HG03565 (cell line): ENCODE results near the gene RRP15.
A peak's percentile ranks its signal among the peaks of the same experiment; 100 is the strongest.
"Not testable (repeated sequence)": the region's sequence is repeated elsewhere in the genome, so short reads cannot be mapped to it uniquely, and the experiment has no call there.

Source experiments
- ATAC-seq: cut with Tn5 transposase; IDR thresholded peaks from one replicate; pipeline ENCODE4 v1.9.1; 2021; ENCODE audit warnings: mild to moderate bottlenecking, moderate library complexity; ENCODE audit not compliant: unreplicated experiment

Gene RRP15

GRCh38 chr1:218296162-218296561, 11.1 kb downstream of the RRP15 start:
- no peak for ATAC-seq

GRCh38 chr1:218297461-218297860, 12.4 kb downstream of the RRP15 start:
- no peak for ATAC-seq

GRCh38 chr1:218297867-218298266, 12.8 kb downstream of the RRP15 start:
- ATAC-seq = no peak

GRCh38 chr1:218298398-218298797, 13.3 kb downstream of the RRP15 start:
- ATAC-seq = no peak

DNA sequence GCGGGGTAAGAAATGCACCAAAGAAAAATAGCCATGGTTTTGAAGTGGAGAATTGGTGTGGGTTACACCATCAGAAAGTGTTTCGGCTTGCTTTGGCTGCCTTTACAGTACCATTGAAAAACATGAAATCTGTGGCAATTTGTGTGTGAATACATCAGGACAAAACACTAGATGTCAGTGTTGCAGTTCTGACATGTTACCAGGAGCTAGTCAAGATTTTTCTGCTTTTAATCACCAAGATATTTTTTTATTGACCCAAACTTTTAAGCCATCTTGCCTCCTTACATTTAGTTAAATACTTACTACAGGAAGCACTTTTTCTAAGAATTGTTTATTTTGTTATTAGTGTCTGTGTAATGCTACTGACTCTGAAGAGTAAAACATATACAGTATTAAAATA, 14.3 kb downstream of the RRP15 start:
- peak; percentile 52 for ATAC-seq

DNA sequence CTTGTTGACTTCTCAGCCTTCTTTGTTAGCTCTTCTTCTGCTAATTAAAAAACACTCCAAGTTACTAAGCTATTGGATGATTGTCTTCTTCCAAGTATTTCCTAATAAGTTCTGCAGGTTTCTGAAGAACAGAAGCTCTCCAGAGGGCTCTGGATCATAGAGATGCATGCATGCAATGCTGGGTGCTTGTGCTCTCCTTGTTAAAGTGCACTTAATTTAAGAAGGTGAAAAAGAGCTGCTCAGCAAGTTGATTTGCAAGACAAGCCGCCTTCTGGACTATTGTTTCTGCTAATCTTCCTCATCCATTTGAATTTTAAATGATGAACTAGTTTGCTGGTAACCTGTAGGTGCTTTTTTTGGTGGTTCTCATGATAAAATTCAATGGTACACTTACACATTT, 16.1 kb downstream of the RRP15 start:
- no peak for ATAC-seq

GRCh38 chr1:218302155-218302554, 17.1 kb downstream of the RRP15 start:
- no peak for ATAC-seq

DNA sequence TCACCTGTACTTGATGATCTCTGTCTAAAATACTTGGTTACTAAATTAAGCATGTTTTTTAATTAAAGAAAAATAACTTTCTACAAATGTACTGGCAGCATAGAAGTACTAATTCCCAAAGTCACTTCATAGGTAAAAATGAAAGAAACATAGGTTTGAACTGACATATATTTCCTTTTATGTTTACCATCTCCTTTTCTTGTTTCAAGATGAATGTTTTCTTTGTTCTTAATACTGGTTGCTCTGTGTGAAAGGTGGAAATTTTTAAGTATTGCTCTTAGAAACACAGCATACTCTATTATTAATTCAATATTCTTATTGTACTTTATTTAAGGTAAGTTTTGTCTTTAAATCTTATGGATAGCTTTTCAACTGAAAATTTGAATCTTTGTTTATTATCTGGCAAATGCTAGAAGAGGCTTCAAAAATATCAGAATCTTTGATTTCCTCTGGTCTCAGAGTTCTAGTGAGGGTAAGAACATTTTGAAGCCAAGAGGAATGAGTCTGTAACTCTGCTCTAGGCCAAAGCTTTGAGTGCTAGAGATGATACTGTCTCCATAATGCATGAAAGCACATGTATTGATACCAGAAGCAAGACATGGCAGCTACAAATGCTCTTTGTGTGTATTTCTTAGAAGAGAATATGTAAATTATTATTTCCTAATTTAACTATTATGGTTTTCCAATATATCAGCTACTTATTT, 18.2 kb downstream of the RRP15 start:
- no peak for ATAC-seq

GRCh38 chr1:218304281-218305039, 19.4 kb downstream of the RRP15 start:
- peak; percentile 85 for ATAC-seq

GRCh38 chr1:218305472-218306064, 20.5 kb downstream of the RRP15 start:
- no peak for ATAC-seq

- ATAC-seq = no peak
These were observed 27.4 kb downstream of the RRP15 start for GRCh38 chr1:218312509-218312908.

- no peak for ATAC-seq
These were observed 29.2 kb downstream of the RRP15 start for GRCh38 chr1:218314316-218314715.

GRCh38 chr1:218315638-218316037, 30.5 kb downstream of the RRP15 start:
- no peak for ATAC-seq

DNA sequence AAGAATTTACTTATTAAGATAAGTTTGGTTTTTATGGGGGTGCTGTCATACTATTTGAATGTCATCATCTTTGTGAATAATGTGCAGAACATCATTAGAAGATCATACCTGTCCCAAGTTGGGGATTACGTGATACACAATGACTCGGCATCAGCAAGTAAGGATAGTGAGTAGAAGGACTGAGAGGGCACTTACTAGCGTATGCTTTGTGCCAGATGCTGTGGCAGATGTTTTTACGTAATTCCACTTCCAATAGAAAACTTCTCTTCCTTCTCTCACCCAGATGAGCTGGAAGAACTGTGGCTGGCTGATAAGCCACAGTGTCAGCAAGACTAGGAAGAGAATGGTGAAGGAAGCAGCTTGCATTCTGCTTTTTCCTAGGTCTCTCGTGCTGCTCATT, 32.0 kb downstream of the RRP15 start:
- no peak for ATAC-seq

DNA sequence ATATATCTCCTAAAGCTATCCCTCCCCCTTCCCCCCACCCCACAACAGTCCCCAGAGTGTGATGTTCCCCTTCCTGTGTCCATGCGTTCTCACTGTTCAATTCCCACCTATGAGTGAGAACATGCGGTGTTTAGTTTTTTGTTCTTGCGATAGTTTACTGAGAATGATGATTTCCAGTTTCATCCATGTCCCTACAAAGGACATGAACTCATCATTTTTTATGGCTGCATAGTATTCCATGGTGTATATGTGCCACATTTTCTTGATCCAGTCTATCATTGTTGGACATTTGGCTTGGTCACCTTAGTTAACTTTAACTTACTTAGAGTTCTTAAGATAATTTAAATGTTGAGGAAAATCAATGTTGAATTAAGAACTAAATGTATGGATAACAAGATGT, 35.1 kb downstream of the RRP15 start:
- not testable (repeated sequence) for ATAC-seq

- no peak for ATAC-seq
These were observed 37.7 kb downstream of the RRP15 start for GRCh38 chr1:218322762-218323161.

DNA sequence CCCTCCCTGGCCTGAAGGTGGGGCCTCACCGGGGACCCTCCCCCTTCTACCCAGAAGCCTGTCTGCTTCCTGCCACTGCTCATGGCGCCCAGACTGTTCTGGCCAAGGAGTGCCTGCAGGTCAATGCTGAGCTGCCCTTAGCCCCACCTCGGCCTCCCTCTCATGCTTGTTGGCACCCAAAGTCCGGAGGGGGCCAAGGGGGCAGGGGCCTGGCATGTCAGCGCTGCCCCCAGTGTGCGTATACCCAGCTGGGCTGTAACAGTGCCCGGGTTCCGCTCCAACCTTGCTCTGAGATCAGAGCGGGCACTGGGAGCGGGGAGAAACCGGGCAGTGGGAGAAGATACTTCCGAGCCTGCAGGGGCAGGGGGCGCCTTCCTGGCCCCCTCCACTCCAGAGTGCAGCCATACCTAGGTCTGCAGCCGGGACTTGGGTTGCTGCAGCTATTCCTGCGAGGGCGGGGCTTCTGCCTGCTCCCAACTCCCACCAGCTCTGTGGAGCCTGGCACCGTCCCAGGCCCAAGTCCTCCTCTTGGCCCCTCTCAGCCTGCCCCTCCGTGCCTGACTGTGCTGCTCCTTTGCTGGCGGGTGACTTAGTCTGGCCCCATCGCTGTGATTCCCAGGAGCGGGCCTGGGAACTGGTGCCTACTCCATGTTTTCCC, 38.6 kb downstream of the RRP15 start:
- ATAC-seq = no peak

DNA sequence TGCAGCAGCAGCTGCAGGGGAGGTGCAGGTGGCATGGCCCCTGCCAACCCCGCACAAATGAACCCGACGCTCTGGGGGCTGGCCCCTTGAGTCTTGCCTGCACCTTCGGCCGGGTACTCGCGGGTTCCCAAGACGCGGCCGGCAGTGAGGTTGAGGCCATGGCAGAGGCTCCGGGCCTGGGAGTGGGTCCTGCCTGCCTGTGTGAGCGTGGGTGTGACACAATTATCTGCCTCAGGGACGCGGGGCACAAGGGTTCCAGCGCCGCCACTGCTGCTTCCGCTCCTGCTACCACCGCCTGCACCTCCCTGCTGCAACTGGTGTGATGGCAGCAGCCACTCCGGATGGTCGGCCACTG, 39.1 kb downstream of the RRP15 start:
- ATAC-seq = no peak

DNA sequence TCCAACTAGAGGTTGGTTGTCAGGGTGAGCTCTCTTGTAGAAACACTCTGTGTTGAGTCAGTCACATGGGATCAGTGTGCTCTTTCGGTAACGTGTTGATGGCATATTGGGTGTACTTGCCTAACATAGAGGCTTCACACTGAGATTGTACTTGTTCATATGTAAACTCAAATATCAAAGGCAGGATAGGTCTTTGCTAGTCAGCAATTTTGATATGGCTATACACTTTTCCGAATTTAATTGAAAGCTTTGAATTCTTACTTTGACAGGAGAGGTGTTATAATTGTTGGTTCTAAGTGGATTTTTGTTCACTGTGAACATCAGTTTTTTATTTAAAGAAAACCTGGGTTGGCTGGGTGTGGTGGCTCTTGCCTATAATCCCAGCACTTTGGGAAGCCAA, 43.7 kb downstream of the RRP15 start:
- ATAC-seq = no peak

DNA sequence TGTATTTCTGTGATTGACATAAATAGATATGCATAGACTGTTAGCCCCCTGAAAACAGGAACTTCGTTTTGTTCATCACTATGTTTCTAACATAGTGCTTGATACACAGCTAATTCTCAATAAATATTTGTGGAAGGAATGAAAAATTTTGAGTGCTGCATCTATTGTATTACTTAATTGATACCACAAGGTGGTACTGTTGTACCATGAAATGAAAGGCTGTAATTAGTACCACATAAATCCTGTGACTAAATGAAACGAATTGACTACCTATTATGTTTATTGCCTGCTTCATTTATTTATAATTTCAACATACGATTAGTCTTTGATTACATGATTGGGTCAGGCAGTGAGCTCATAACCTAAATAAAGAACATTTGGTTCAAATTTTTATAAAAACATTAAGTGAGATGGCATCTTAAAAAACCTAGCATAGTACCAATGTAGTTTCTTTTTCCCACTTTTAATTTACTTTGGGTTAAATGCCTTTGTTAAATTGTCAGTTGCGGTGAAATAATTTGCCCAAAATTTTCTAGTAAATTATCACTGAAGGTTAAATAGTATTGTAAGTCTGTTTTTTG, 45.0 kb downstream of the RRP15 start:
- ATAC-seq = peak; percentile 62

DNA sequence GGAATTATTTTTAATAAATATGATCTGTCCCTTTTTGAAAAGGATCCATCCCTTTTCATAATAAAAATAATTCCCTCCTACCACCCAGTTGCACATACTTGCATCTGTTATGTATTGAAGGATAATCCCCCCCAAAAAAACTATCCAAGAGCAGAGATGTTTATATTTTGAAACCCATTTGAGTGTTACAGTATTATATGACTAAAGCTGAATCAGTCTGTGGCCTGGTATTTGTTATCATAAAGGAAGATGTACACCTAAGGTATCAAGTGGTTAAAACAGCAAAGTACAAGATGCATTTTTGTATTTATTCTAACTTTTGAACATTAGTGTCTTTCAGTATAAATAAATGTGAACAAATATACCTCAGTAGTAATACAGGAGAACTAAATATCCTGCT, 47.3 kb downstream of the RRP15 start:
- no peak for ATAC-seq
